Vagina (tissue), 2 donors: Measurements from ENCODE around the gene DEFB121.

Source experiments
- CTCF ChIP-seq, 3 experiments: fragments of 450-650 bp in 2 of 3; fragments of 200-600 bp in 1 of 3; sonication (generic) in 1 of 3; IDR thresholded peaks; one replicate each; pipeline ENCODE4 v1.5.1; 2017 to 2019; ENCODE audit warnings: antibody characterized with exemption in 3 of 3, mild to moderate bottlenecking in 2 of 3, moderate library complexity in 2 of 3
- POLR2A ChIP-seq, 2 donors: fragments of 450-650 bp; IDR thresholded peaks; one replicate each; pipeline ENCODE4 v1.6.1; 2017; ENCODE audit warnings: antibody characterized with exemption in 2 of 2, mild to moderate bottlenecking in 2 of 2, moderate library complexity in 2 of 2
- POLR2AphosphoS5 ChIP-seq, 2 donors: sonication (generic); formaldehyde crosslinking; IDR thresholded peaks; one replicate each; pipeline ENCODE4 v1.9.0; 2017; ENCODE audit warnings: antibody characterized with exemption in 2 of 2, mild to moderate bottlenecking in 2 of 2, low read depth in 1 of 2; ENCODE audit not compliant: insufficient read depth in 1 of 2

GRCh38 chr20:31368301-31368700 lies 37.7 kb downstream of the DEFB121 start, which contains the start of gene DEFB118:
- TF ChIP-seq CTCF (IDR thresholded peaks at IDR 0.05) (no peak), POLR2A (IDR thresholded peaks at IDR 0.05) (no peak), POLR2AphosphoS5 (IDR thresholded peaks at IDR 0.05; ENCODE audit: insufficient read depth in 1 of 2, low read depth in 1 of 2) (no peak)
